ENCODE results near the gene CYB561D1. TPM values are rescaled to one million over a fixed set of nuclear protein-coding genes. Genes with fewer than 3 reads are reported as not detected.

Gene CYB561D1
- total and polyA plus RNA-seq, 9 donors: 3.8 to 11.7 (median 9.3) TPM

- Histone ChIP-seq H3K27me3 (no peaks in the 10 kb centered on the region), H3K9me3 (no peaks in the 10 kb centered on the region), H3K27ac (no peak overlapping the region), H3K4me1 (ENCODE audit: insufficient read depth) (peaks cover 3% of the 10 kb centered on the region), H3K36me3 (no peaks in the 10 kb centered on the region), H3K4me3 (no peak overlapping the region)
- no peak for DNase-seq
- TF ChIP-seq EP300 (IDR thresholded peaks at IDR 0.05) (no peak), POLR2A (IDR thresholded peaks at IDR 0.05) (no peak), CTCF (IDR thresholded peaks at IDR 0.05) (no peak)
- 66 to 83% (median 81%) methylated on average over 3 of the region's 3 CpGs for WGBS, 3 donors
- intact Hi-C loops (cut with DNase I): no loop called here
Measured at GRCh38 chr1:109528712-109529111, 34.8 kb downstream of the CYB561D1 start.

GRCh38 chr1:109529881-109530456 lies 36.1 kb downstream of the CYB561D1 start:
- Histone ChIP-seq H3K4me3 (no peak overlapping the region), H3K27ac (no peak overlapping the region), H3K36me3 (no peaks in the 10 kb centered on the region), H3K9me3 (no peaks in the 10 kb centered on the region), H3K27me3 (no peaks in the 10 kb centered on the region), H3K4me1 (ENCODE audit: insufficient read depth) (peaks cover 3% of the 10 kb centered on the region)
- no peak for DNase-seq
- 67 to 80% (median 77%) methylated on average over 8 of the region's 8 CpGs for WGBS, 3 donors
- no peak for TF ChIP-seq EP300 (IDR thresholded peaks at IDR 0.05)
- no peak for TF ChIP-seq POLR2A (IDR thresholded peaks at IDR 0.05)
- TF ChIP-seq CTCF (IDR thresholded peaks at IDR 0.05): no peak
- intact Hi-C loops (cut with DNase I): loop anchor here (2.0 to 10.0 kb wide), 5 partner anchors 38 to 268 kb away; partner anchors contain the start of genes CYB561D1 (in 3 of the 4) and PSMA5 (in 2 of the 4)

- Histone ChIP-seq H3K27me3 (no peaks in the 10 kb centered on the region), H3K36me3 (no peaks in the 10 kb centered on the region), H3K9me3 (no peaks in the 10 kb centered on the region), H3K4me3 (no peak overlapping the region), H3K27ac (no peak overlapping the region), H3K4me1 (ENCODE audit: insufficient read depth) (peaks cover 3% of the 10 kb centered on the region)
- no peak for TF ChIP-seq POLR2A (IDR thresholded peaks at IDR 0.05)
- TF ChIP-seq CTCF (IDR thresholded peaks at IDR 0.05): no peak
- TF ChIP-seq EP300 (IDR thresholded peaks at IDR 0.05): no peak
- DNase-seq: no peak
- WGBS, 3 donors: 75 to 83% (median 77%) methylated on average over 13 of the region's 13 CpGs
- intact Hi-C loops (cut with DNase I): loop anchor here (2.0 to 10.0 kb wide), 5 partner anchors 38 to 268 kb away; partner anchors contain the start of genes CYB561D1 (in 3 of the 4) and PSMA5 (in 2 of the 4)
Measured at GRCh38 chr1:109530457-109531087, 36.7 kb downstream of the CYB561D1 start.

DNA sequence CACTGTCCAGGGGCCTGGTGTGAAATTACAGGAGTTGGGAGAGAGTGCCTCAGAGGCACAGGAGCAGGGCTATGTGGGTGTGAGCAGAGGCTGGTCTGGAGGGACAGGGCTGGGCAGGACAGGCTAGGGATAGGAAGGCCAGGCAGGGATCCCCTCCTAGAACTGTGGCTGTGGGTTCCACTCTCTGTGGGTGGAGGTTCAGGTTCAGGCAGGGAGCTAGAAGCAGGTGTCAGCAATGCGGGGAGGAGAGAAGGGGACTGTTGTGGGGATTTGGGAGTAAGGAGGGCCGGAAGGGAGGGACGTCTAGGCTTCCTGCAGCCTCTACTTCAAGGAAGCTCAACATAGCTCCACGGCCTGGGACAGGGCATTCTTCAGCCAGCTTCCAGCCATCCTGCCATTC lies 37.5 kb downstream of the CYB561D1 start:
- intact Hi-C loops (cut with DNase I): loop anchor here (2.0 to 10.0 kb wide), 5 partner anchors 39 to 269 kb away; partner anchors contain the start of genes CYB561D1 (in 3 of the 4) and PSMA5 (in 2 of the 4)
- no peak for DNase-seq
- Histone ChIP-seq H3K9me3 (no peaks in the 10 kb centered on the region), H3K4me3 (no peak overlapping the region), H3K4me1 (ENCODE audit: insufficient read depth) (peaks cover 4% of the 10 kb centered on the region), H3K36me3 (no peaks in the 10 kb centered on the region), H3K27me3 (no peaks in the 10 kb centered on the region), H3K27ac (no peak overlapping the region)
- WGBS, 3 donors: 81 to 91% (median 84%) methylated on average over 4 of the region's 4 CpGs
- TF ChIP-seq CTCF (IDR thresholded peaks at IDR 0.05): no peak
- no peak for TF ChIP-seq EP300 (IDR thresholded peaks at IDR 0.05)
- TF ChIP-seq POLR2A (IDR thresholded peaks at IDR 0.05): no peak
